HepG2 (cell line): ENCODE measurements around the gene LHPP. TPM values are rescaled to one million over a fixed set of nuclear protein-coding genes. Genes with fewer than 3 reads are reported as not detected.

Experiments
- ATAC-seq: fragments of 200-7000 bp; cut with Tn5 transposase; 3 replicates; pipeline ENCODE4 v1.9.1; 2020; ENCODE audit warnings: mild to moderate bottlenecking, moderate library complexity
- BruUV-seq: library from RNA; stranded (reverse); fragments of 400-500 nt; replicated peaks from 2 replicates; lab custom pipeline; 2021; lab: Mats Ljungman, UMichigan
- CTCF ChIA-PET: fragments of 300-600 bp; formaldehyde crosslinking; extraction: SDS; loops from one replicate; lab custom pipeline; 2021; ENCODE audit warnings: low total read pairs, inconsistent platforms, low intra/inter-chr PET ratio; lab: Yijun Ruan, JAX
- POLR2A ChIA-PET: fragments of 350-600 bp; sonication (Branson Sonifier 250); formaldehyde crosslinking; loops from one replicate; lab custom pipeline; 2020; ENCODE audit warnings: antibody characterized with exemption, inconsistent platforms; lab: Yijun Ruan, JAX
- DNase-seq: peaks from one replicate; pipeline ENCODE4 v3.0.0-alpha.2; 2015; ENCODE audit warnings: low spot score
- FAIRE-seq: peaks from 3 replicates; lab custom pipeline; 2011; peaks lifted over from hg19 to GRCh38; lab: Jason Lieb, UNC
- H2AFZ ChIP-seq: one replicate; pipeline ENCODE4 v1.6.1; 2011; ENCODE audit warnings: low read length, inconsistent platforms
- H3K27ac ChIP-seq: fragments of 300-600 bp; 3 replicates; pipeline ENCODE4 v1.8.0; 2011; ENCODE audit warnings: mixed run types, mild to moderate bottlenecking, mixed read lengths, low read length, inconsistent platforms; ENCODE audit not compliant: insufficient read depth; ENCODE audit errors: extremely low read length
- H3K27me3 ChIP-seq, 2 experiments: fragments of 200-600 bp in 1 of 2; 2 replicates in 1 of 2; 3 replicates in 1 of 2; pipeline versions ENCODE4 v1.6.0 to v1.8.0; 2011; ENCODE audit warnings: low read length in 2 of 2, mild to moderate bottlenecking in 2 of 2, moderate library complexity in 2 of 2, inconsistent platforms in 1 of 2; ENCODE audit not compliant: insufficient read depth in 2 of 2, control insufficient read depth in 1 of 2
- H3K36me3 ChIP-seq, 2 experiments: fragments of 200-600 bp in 1 of 2; replicated peaks in 1 of 2; 2 replicates in 1 of 2; 3 replicates in 1 of 2; pipeline versions ENCODE4 v1.5.1 to v1.8.0; 2011; ENCODE audit warnings: low read length in 2 of 2, inconsistent platforms in 1 of 2; ENCODE audit not compliant: insufficient read depth in 2 of 2, control insufficient read depth in 1 of 2
- H3K4me1 ChIP-seq: 2 replicates; pipeline ENCODE4 v1.5.1; 2012; ENCODE audit warnings: low read length, inconsistent platforms; ENCODE audit not compliant: insufficient read depth
- H3K4me2 ChIP-seq: 2 replicates; pipeline ENCODE4 v1.6.0; 2011; ENCODE audit warnings: low read depth, low read length, inconsistent platforms
- H3K4me3 ChIP-seq, 3 experiments: fragments of 200-600 bp in 1 of 3; sonication (generic), shearing (Covaris generic) in 1 of 3; replicated peaks in 1 of 3; 2 replicates each; pipeline ENCODE4 v1.5.1; 2011 to 2016; ENCODE audit warnings: low read length in 3 of 3, inconsistent platforms in 2 of 3, low read depth in 2 of 3, mild to moderate bottlenecking in 2 of 3, control low read depth in 1 of 3, mixed read lengths in 1 of 3; ENCODE audit not compliant: insufficient read depth in 1 of 3
- H3K79me2 ChIP-seq: one replicate; pipeline ENCODE4 v1.6.1; 2011; ENCODE audit warnings: low read length, inconsistent platforms; ENCODE audit not compliant: insufficient read depth
- H3K9ac ChIP-seq: 2 replicates; pipeline ENCODE4 v1.6.0; 2011; ENCODE audit warnings: mild to moderate bottlenecking, low read depth, low read length, inconsistent platforms; ENCODE audit not compliant: insufficient read depth
- H3K9me3 ChIP-seq: 2 replicates; pipeline ENCODE4 v1.5.1; 2012; ENCODE audit warnings: mild to moderate bottlenecking, low read length
- H4K20me1 ChIP-seq: 2 replicates; pipeline ENCODE4 v1.6.0; 2011; ENCODE audit warnings: inconsistent platforms, mild to moderate bottlenecking, low read length, moderate library complexity; ENCODE audit not compliant: insufficient read depth
- ATF1 ChIP-seq: IDR thresholded peaks from 2 replicates; pipeline ENCODE4 v1.6.1; 2016; ENCODE audit warnings: mild to moderate bottlenecking, control low read depth
- E2F5 ChIP-seq: sonication (generic); formaldehyde crosslinking; conservative IDR thresholded peaks from 2 replicates; pipeline ENCODE4 v1.4.0; 2020; ENCODE audit warnings: missing genetic modification reagents
- FIP1L1 ChIP-seq: fragments of 200-400 bp; formaldehyde crosslinking; IDR thresholded peaks from 2 replicates; pipeline ENCODE4 v1.6.1; 2018; ENCODE audit warnings: low read depth, mild to moderate bottlenecking, low read length, moderate library complexity, borderline replicate concordance; ENCODE audit not compliant: insufficient read depth
- FLYWCH1 ChIP-seq: sonication (generic); formaldehyde crosslinking; IDR thresholded peaks from 2 replicates; pipeline ENCODE4 v1.8.1; 2023; ENCODE audit warnings: mild to moderate bottlenecking, missing genetic modification reagents
- HNF4G ChIP-seq, 2 experiments: sonication (generic) in 1 of 2; formaldehyde crosslinking in 1 of 2; IDR thresholded peaks; 2 replicates each; pipeline versions ENCODE4 v1.4.0 to v1.6.1; 2011 to 2020; ENCODE audit warnings: borderline replicate concordance in 2 of 2, low read depth in 2 of 2, mild to moderate bottlenecking in 2 of 2, low read length in 1 of 2, missing genetic modification reagents in 1 of 2, moderate library complexity in 1 of 2
- HOXA7 ChIP-seq: sonication (generic); formaldehyde crosslinking; IDR thresholded peaks from 2 replicates; pipeline ENCODE4 v1.8.1; 2022; ENCODE audit warnings: mild to moderate bottlenecking, missing genetic modification reagents, moderate library complexity
- KLF6 ChIP-seq: IDR thresholded peaks from 2 replicates; pipeline ENCODE4 v1.8.0; 2016; ENCODE audit warnings: missing biosample characterization, missing genetic modification reagents
- MED13 ChIP-seq: sonication (generic); formaldehyde crosslinking; IDR thresholded peaks from 2 replicates; pipeline ENCODE4 v1.5.0; 2020; ENCODE audit warnings: missing genetic modification reagents
- NFYB ChIP-seq: sonication (generic); formaldehyde crosslinking; IDR thresholded peaks from 2 replicates; pipeline ENCODE4 v1.4.0; 2020; ENCODE audit warnings: missing genetic modification reagents
- ONECUT2 ChIP-seq: sonication (generic); formaldehyde crosslinking; IDR thresholded peaks from 2 replicates; pipeline ENCODE4 v1.4.0; 2020; ENCODE audit warnings: missing genetic modification reagents
- PAWR ChIP-seq: sonication (generic); formaldehyde crosslinking; IDR thresholded peaks from 2 replicates; pipeline ENCODE4 v1.4.0; 2020; ENCODE audit warnings: missing genetic modification reagents, mild to moderate bottlenecking, borderline replicate concordance
- PRPF4 ChIP-seq: fragments of 200-400 bp; formaldehyde crosslinking; IDR thresholded peaks from 2 replicates; pipeline ENCODE4 v1.6.1; 2016; ENCODE audit warnings: low read length, low read depth; ENCODE audit not compliant: poor library complexity, severe bottlenecking
- REL ChIP-seq: sonication (generic); formaldehyde crosslinking; conservative IDR thresholded peaks from 2 replicates; pipeline ENCODE4 v1.8.0; 2022; ENCODE audit warnings: mild to moderate bottlenecking, missing genetic modification reagents, moderate library complexity
- SIX1 ChIP-seq: sonication (generic); formaldehyde crosslinking; IDR thresholded peaks from 2 replicates; pipeline ENCODE4 v1.4.0; 2020; ENCODE audit warnings: missing genetic modification reagents, borderline replicate concordance
- TFE3 ChIP-seq: IDR thresholded peaks from 2 replicates; pipeline ENCODE4 v1.6.1; 2016
- ZFP36L2 ChIP-seq: sonication (generic); formaldehyde crosslinking; IDR thresholded peaks from 2 replicates; pipeline ENCODE4 v1.4.0; 2020; ENCODE audit warnings: missing genetic modification reagents
- ZFY ChIP-seq: sonication (generic); formaldehyde crosslinking; IDR thresholded peaks from 2 replicates; pipeline ENCODE4 v1.4.0; 2020; ENCODE audit warnings: missing genetic modification reagents
- ZNF577 ChIP-seq: sonication (generic); formaldehyde crosslinking; IDR thresholded peaks from 2 replicates; pipeline ENCODE4 v1.4.0; 2020; ENCODE audit warnings: mild to moderate bottlenecking, low read depth, missing genetic modification reagents, borderline replicate concordance
- ZSCAN22 ChIP-seq: sonication (generic); formaldehyde crosslinking; IDR thresholded peaks from 2 replicates; pipeline ENCODE4 v1.4.0; 2020; ENCODE audit warnings: mild to moderate bottlenecking, missing genetic modification reagents
- ZSCAN29 ChIP-seq: sonication (generic); formaldehyde crosslinking; conservative IDR thresholded peaks from 2 replicates; pipeline ENCODE4 v1.4.0; 2020; ENCODE audit warnings: mild to moderate bottlenecking, missing genetic modification reagents
- WGBS: methylation state at CpG from one replicate; pipeline ENCODE4 v1.1.6; 2017; ENCODE audit warnings: low lambda C conversion rate; 5-methylcytosine and 5-hydroxymethylcytosine counted together
- in situ Hi-C: cut with HindIII; loops from 2 replicates; pipeline ENCODE4 v1.10.0; 2017; ENCODE audit warnings: low pct_unique_long_range_greater_than_20kb; ENCODE audit not compliant: extremely low pct_ligation_motif_present
- intact Hi-C: fragments of 100-400 bp; cut with micrococcal nuclease; formaldehyde crosslinking; loops from one replicate; pipeline ENCODE4 v1.10.0; 2022; ENCODE audit not compliant: unreplicated experiment
- polyA plus RNA-seq, 8 experiments: library from polyadenylated mRNA; depleted of rRNA in 3 of 8; stranded (reverse) in 7 of 8; unstranded in 1 of 8; fragments of >200 nt; fragmentation: Illumina TruSeq in 4 of 8; extraction: Trizol in 4 of 8; gene quantifications; 2 replicates each; pipeline versions ENCODE4 v1.2.1 to v1.2.3, GENCODE V29; 2011 to 2016; ENCODE audit warnings: low read depth in 4 of 8, missing spikeins in 1 of 8, mixed read lengths in 1 of 8; ENCODE audit not compliant: insufficient read depth in 1 of 8
- total RNA-seq, 5 experiments: library from RNA; depleted of rRNA; stranded (reverse); fragments of >200 nt; fragmentation: Illumina TruSeq; extraction: Trizol; gene quantifications; 2 replicates each; pipeline ENCODE4 v1.2.3, GENCODE V29; 2016; ENCODE audit warnings: low read depth in 1 of 5

LHPP gene
- total and polyA plus RNA-seq, 2 of the 13 experiments (the other 11 are each of a cell fraction or from before 2014, with no cell fraction given), result 5.2 to 13.1 TPM

DNA sequence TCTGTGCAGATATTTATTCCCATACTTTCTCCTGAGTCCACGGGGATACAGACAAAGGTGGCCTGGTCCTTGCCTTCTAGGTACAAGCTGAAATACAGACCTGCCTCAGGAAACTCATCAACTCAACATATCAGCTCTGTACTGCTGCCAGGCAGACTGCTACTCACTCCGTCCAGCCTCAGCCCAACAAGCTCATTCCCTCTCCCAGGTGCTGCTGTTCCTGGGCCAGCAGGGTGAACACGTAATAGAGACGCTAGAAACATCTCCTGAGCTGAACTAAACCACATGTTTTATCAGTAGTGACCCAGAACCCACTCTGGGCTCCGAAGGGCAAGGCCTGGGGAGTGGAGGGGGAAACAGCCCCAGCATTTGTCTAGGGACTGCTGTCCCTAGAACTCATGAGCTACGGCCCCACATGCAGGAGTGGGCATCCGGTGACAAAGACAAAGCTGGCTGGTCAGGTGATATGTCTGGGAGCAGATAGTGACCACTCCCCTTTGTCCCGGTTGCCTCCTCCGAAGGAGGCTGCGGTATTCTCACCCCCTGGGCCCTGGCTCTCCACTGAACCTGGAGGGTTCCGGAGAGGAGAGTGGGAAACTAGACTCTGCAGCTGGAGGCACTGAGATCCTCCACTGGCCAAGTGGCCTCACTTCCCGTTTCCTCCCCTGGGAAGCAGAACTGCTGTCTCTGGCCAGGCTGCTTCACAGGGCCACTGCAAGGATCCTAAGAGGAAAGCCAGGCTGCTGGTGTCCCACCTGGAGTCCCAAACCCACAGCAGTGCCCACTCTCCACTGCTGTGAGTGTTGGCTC lies 166.4 kb downstream of the LHPP start:
- peaks cover 0 to 2% of the 10 kb centered on the region in 2 experiments; a peak in 1 of 5 replicates for H3K36me3 ChIP-seq
- H3K9ac ChIP-seq, result no peak overlapping the region
- H3K4me3 ChIP-seq, result no peak overlapping the region
- no peaks in the 10 kb centered on the region for H4K20me1 ChIP-seq
- no peak for TF ChIP-seq NFYB
- TF ChIP-seq PRPF4, result no peak
- TF ChIP-seq KLF6 (CRISPR knock-in tag), result no peak
- TF ChIP-seq HNF4G (IDR thresholded peaks at IDR 0.05; ENCODE audit: borderline replicate concordance, low read depth, low read length), result no peak
- TF ChIP-seq HNF4G (CRISPR knock-in tag; IDR thresholded peaks at IDR 0.05; ENCODE audit: borderline replicate concordance, low read depth), result no peak
- no peak for TF ChIP-seq ZSCAN22 (CRISPR knock-in tag)
- no peak for TF ChIP-seq ZFY (CRISPR knock-in tag)
- TF ChIP-seq ZFP36L2 (CRISPR knock-in tag), result no peak
- no peak for TF ChIP-seq ONECUT2 (CRISPR knock-in tag)
- no peak for TF ChIP-seq HOXA7 (CRISPR knock-in tag)
- no peak for TF ChIP-seq FLYWCH1
- TF ChIP-seq ATF1, result no peak
- TF ChIP-seq MED13 (CRISPR knock-in tag), result no peak
- no peak for TF ChIP-seq ZSCAN29 (CRISPR knock-in tag)
- no peak for TF ChIP-seq ZNF577 (CRISPR knock-in tag)
- no peak for TF ChIP-seq REL (CRISPR knock-in tag)
- no peak for TF ChIP-seq FIP1L1
- no peak for TF ChIP-seq TFE3 (CRISPR knock-in tag)
- TF ChIP-seq PAWR, result no peak
- no peak for TF ChIP-seq SIX1 (CRISPR knock-in tag)
- TF ChIP-seq E2F5, result no peak
- intact Hi-C loops, result no loop called here
- no peak overlapping the region for H2AFZ ChIP-seq
- ChIA-PET POLR2A (interaction anchor here (0.6 kb wide), 1 partner anchor 173 kb away, joined by 4 read pairs; the partner anchor contains the start of gene ABRAXAS2), CTCF (no interaction called here)
- in situ Hi-C loops, result no loop called here
- FAIRE-seq, result no peak
- 87% methylated on average over 9 of the region's 12 CpGs for WGBS
- ATAC-seq, result no peak
- DNase-seq, result no peak
- H3K9me3 ChIP-seq, result no peaks in the 10 kb centered on the region
- no peaks in the 10 kb centered on the region for H3K4me1 ChIP-seq
- no TSS peak for BruUV-seq
- H3K27me3 ChIP-seq, result no peaks in the 10 kb centered on the region
- H3K4me2 ChIP-seq, result no peak overlapping the region
- no peaks in the 10 kb centered on the region for H3K79me2 ChIP-seq
- H3K27ac ChIP-seq, result no peak overlapping the region
